Measurements from ENCODE around the gene SH3PXD2A. TPM values are rescaled to one million over a fixed set of nuclear protein-coding genes. Genes with fewer than 3 reads are reported as not detected.

The SH3PXD2A gene
- total and polyA plus RNA-seq, 10 donors: 2.6 to 50.0 (median 35.2) TPM

GRCh38 chr10:103551619-103552602 lies 303.5 kb downstream of the SH3PXD2A start:
- WGBS, 5 donors: 34 to 55% (median 39%) methylated on average over 10 of the region's 10 CpGs
- intact Hi-C loops (cut with DNase I; ENCODE audit: low total_unique reads): no loop called here
- H3K27ac ChIP-seq: peak overlapping the region in 3 of 8 donors; percentile 45 to 70 (median 70)
- peak; percentile 64 for DNase-seq
- H3K9me3 ChIP-seq: no peaks in the 10 kb centered on the region
- peak in 1 of 3 donors; percentile 31 for TF ChIP-seq POLR2AphosphoS5 (IDR thresholded peaks at IDR 0.05)
- TF ChIP-seq POLR2A (IDR thresholded peaks at IDR 0.05): no peak
- no peak for TF ChIP-seq CTCF (IDR thresholded peaks at IDR 0.05 in 8 of 11, conservative IDR thresholded peaks at IDR 0.05 in 3 of 11)
- no peak overlapping the region for H3K4me3 ChIP-seq
- peaks cover 0 to 36% (median 14%) of the 10 kb centered on the region in 6 donors for H3K4me1 ChIP-seq
- H3K36me3 ChIP-seq: no peaks in the 10 kb centered on the region
- H3K27me3 ChIP-seq (replicated peaks in 1 of 7): peaks cover 0 to 36% (median 4%) of the 10 kb centered on the region in 7 donors

GRCh38 chr10:103550229-103550628 lies 305.1 kb downstream of the SH3PXD2A start:
- no peaks in the 10 kb centered on the region for H3K9me3 ChIP-seq
- peak; percentile 46 for DNase-seq
- H3K36me3 ChIP-seq: no peaks in the 10 kb centered on the region
- peaks cover 0 to 19% (median 0%) of the 10 kb centered on the region in 7 donors for H3K27me3 ChIP-seq (replicated peaks in 1 of 7)
- WGBS, 5 donors: 93 to 100% (median 95%) methylated on average over 1 of the region's 1 CpG
- peaks cover 0 to 28% (median 4%) of the 10 kb centered on the region in 6 donors for H3K4me1 ChIP-seq
- intact Hi-C loops (cut with DNase I; ENCODE audit: low total_unique reads): no loop called here
- H3K27ac ChIP-seq: no peak overlapping the region
- TF ChIP-seq POLR2AphosphoS5 (IDR thresholded peaks at IDR 0.05): no peak
- H3K4me3 ChIP-seq: no peak overlapping the region

- H3K4me3 ChIP-seq: no peak overlapping the region
- no peaks in the 10 kb centered on the region for H3K36me3 ChIP-seq
- no peaks in the 10 kb centered on the region for H3K9me3 ChIP-seq
- no peak overlapping the region for H3K27ac ChIP-seq
- intact Hi-C loops (cut with DNase I; ENCODE audit: low total_unique reads): no loop called here
- WGBS, 5 donors: 83 to 92% (median 91%) methylated on average over 3 of the region's 3 CpGs
- DNase-seq: peak; percentile 54
- peaks cover 0 to 21% (median under 1%) of the 10 kb centered on the region in 6 donors for H3K4me1 ChIP-seq
- H3K27me3 ChIP-seq (replicated peaks in 1 of 7): peaks cover 0 to 10% (median 0%) of the 10 kb centered on the region in 7 donors
- TF ChIP-seq POLR2A (IDR thresholded peaks at IDR 0.05) (no peak), CTCF (IDR thresholded peaks at IDR 0.05 in 8 of 11, conservative IDR thresholded peaks at IDR 0.05 in 3 of 11) (no peak), POLR2AphosphoS5 (IDR thresholded peaks at IDR 0.05) (no peak)
These were observed 306.1 kb downstream of the SH3PXD2A start for GRCh38 chr10:103549349-103549685.

GRCh38 chr10:103548581-103549348 lies 306.6 kb downstream of the SH3PXD2A start:
- Histone ChIP-seq H3K27ac (no peak overlapping the region), H3K4me1 (peaks cover 0 to 21% (median 0%) of the 10 kb centered on the region in 6 donors), H3K36me3 (no peaks in the 10 kb centered on the region), H3K4me3 (no peak overlapping the region), H3K27me3 (replicated peaks in 1 of 7) (peaks cover 0 to 4% (median 0%) of the 10 kb centered on the region in 7 donors), H3K9me3 (no peaks in the 10 kb centered on the region)
- peak; percentile 60 for DNase-seq
- intact Hi-C loops (cut with DNase I; ENCODE audit: low total_unique reads): no loop called here
- WGBS, 5 donors: 90 to 95% (median 93%) methylated on average over 10 to 12 of the region's 12 CpGs
- TF ChIP-seq POLR2A (IDR thresholded peaks at IDR 0.05): no peak
- no peak for TF ChIP-seq POLR2AphosphoS5 (IDR thresholded peaks at IDR 0.05)
